ENCODE data around the gene GBGT1.

GBGT1 gene

GRCh38 chr9:133142684-133143622, 20.8 kb downstream of the GBGT1 start:
- DNase-seq, result peak in 1 of 5 donors; percentile 49

DNA sequence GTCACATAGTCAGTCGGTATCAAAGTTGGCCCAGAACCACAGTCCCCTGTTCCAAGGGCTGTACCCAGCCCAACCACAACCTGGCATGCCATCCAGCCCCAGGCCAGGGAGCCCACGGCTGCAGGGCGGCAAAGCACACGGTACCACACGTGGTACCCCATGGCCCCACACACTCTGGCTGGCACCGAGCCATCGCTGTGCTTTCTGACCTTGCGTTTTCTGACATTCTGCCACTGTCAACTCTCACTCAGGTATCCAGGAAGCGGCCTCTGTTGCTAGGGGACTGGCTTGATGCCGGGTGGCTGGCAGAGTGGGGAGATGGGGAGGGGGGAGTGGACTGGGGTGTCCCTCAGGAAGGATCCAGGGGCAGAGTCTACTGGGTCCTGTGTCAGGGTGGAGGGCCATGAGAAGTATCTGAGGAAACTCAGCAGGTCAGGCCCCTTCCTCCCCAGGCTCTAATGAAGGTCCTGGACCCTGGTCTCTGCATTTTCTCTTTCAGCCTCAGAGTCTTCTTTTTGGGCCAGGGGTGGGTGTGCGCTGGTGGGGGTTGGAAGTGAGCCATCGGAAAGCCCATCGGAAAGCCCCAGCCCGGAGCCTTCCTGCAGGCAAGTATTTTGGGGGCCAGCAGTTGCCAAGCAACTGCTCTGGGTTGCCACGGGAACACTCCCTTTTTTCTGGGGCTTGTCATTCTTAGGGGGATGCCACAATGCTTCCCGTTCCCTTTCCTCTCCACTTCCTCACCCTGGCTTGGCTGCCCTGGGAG, 21.7 kb downstream of the GBGT1 start:
- peak; percentile 67 to 78 (median 77) for DNase-seq

DNA sequence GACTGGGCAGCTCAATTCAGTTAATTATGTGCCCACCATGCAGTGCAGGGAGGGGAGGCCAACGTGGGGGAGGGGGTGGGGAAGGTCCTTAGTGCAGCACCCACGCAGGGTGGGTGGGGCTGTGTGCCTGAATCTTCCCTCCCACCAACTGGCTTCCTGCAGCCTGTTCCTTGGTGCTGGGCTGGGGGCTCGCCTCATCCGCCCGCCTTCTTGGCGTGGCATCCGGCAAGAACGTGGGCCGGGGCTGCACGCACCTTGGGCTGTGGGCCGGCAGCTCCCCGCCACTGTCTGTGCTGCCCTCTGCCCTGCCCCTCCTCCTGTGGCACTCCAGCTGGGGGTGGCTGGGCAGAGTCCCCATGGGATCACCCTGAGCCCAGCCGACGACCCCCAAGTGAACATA, 23.1 kb downstream of the GBGT1 start:
- no peak for DNase-seq

- no peak for DNase-seq
Measured at GRCh38 chr9:133140174-133140505, 23.6 kb downstream of the GBGT1 start.

DNA sequence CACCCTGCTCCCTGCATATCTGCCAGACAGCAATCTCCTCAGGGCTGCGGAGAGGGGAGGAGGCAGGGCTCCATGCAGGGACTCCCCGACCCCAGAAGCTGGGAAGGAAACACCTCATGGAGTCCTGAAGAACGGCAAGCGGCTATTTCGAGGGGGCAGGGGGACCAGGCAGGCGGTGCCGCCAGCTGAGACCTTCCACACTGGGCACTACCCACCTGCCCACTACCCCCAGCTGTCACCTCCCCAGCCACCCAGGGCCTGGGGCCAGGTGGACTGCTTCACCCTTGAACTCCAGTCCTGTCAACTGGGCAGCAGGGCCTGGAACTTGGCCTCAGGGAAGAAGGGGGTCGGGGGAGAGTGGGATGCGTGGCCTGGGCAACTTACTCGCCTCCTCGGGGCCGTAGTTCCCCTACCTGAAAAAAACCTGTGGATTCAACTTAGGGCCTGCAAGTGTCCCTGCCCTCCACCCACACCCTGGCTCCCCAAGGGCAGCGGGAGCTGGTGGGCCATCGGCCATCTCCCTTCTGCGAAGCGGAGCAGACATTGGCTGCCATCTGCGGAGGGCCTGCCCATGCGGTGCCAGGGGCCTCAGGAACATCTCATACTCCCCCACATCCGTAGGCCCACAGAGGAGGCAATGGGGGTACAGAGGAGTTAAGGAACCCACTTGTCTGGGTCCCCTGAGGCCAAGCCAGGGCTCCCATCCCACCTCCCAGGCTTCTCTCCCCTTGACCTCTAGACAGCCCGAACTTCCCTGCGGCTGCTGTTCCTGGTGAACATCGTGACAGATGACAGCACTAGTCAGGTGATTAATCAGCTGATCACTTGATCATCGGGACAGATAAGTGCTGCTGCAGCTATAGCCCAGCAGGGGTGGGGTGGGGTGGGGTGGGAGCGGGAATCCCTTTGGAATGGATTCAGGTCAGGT, 24.2 kb downstream of the GBGT1 start:
- DNase-seq, result no peak

GRCh38 chr9:133137451-133138231, 26.1 kb downstream of the GBGT1 start:
- DNase-seq, result peak in 1 of 5 donors; percentile 75

- DNase-seq, result peak in 2 of 5 donors; percentile 36 to 82
Measured at GRCh38 chr9:133135146-133135745, 28.5 kb downstream of the GBGT1 start.

- DNase-seq, result no peak
Measured at GRCh38 chr9:133134388-133135145, 29.1 kb downstream of the GBGT1 start.

DNA sequence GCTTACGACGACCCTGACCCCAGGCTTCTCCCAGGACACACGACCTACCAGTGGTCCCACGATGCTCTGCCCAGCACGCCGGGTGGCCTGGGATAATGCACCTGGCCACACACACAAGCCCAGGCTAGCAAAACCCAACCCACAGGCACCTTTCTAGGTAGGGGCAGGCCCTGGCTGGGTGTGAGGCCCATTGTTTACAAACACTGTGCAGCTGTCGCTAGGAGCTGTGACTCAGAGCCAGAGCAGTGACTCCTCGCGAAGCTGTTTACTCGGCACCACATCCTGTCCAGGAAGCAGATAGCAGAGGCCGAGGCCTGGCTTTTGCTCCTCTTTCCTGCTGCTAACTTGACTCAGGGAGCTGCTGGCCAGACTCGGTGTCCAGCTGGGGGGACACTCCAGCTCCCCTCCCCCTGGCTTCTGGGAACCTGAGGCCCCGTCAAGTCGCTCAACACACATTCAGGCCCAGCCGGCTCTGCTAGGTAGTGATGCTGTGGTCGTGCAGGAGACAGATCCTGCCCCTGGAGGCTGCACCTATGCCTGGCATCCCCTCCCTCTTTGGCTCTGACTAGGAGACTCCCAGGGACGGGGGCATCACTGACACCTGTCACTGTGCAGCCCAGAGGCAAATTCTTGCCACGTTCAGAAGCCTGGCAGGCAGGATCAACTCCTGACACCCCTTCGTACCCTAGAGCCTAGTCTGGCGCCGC, 29.9 kb downstream of the GBGT1 start:
- peak; percentile 76 to 95 (median 84) for DNase-seq

DNA sequence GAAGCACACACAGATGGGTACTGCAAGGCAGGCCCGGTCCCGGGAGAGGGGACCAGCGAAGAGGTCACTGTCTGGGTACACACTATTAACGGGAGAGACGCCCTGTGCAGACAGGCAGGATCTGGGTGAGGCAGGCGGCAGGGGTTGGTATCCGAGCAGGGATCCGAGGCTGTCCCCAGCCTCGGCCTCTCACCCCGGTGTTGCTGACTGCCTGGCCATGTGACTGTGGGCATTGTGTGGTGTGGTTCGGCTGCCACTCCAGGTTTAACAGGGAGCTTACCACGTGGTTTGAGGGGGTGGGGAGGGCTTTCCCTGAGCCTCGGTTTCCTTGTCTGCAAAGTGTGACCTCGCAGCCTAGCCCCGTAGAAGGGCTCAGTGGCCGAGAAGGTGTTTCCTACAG, 31.5 kb downstream of the GBGT1 start:
- no peak for DNase-seq

GRCh38 chr9:133131506-133131905, 32.2 kb downstream of the GBGT1 start:
- DNase-seq, result no peak

GRCh38 chr9:133130685-133131244, 32.9 kb downstream of the GBGT1 start:
- DNase-seq, result peak; percentile 51 to 77 (median 56)

DNA sequence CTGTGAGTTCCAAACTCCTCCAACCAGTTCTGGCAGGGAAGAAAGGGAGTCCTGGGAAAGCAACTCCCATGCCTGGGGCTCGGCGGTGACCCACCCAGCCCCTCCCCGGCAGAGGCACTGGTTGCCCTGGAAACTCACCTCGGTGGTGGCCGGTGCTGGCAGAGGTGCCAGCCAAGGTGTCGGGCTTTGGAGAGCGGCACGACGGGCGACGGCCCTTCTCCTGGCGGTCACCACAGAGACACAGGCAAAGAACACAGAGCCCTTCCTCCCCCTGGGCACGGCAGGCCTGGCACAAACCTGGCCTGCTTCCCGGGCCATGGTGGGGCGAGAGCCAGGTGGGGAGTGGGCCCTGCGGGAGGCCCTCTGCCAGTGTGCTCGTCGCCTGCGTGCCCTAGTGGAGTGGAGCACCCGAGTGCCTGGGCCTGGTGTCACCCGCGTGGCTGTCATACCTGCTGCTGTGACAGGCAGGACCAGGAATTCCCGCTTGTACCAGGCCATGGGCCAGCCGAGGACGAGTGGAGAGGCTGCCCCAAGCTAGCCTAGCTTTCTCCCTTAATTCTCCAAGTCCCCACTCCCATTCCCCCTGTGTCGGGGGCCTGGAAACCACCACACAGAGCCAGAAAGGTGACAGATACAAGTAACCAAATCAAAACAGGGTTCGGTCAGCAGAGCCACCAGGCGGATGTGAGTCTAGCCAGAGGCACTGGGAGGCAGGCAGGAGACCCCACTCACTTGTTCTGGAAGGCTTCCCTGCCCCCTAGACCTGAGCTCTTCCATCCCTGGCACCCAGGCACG, 34.5 kb downstream of the GBGT1 start:
- no peak for DNase-seq

GRCh38 chr9:133128152-133128551, 35.6 kb downstream of the GBGT1 start:
- DNase-seq, result no peak

GRCh38 chr9:133127340-133127981, 36.3 kb downstream of the GBGT1 start:
- peak in 4 of 5 donors; percentile 45 to 56 (median 49) for DNase-seq

- DNase-seq, result no peak
Measured at GRCh38 chr9:133126697-133127339, 36.9 kb downstream of the GBGT1 start.

- no peak for DNase-seq
Measured at GRCh38 chr9:133125941-133126696, 37.6 kb downstream of the GBGT1 start.
